Osteocyte (in vitro differentiated cells): ENCODE results near the gene SLC35G6. TPM values are rescaled to one million over a fixed set of nuclear protein-coding genes. Genes with fewer than 3 reads are reported as not detected.

Experiments used
- DNase-seq: peaks from one replicate; pipeline ENCODE4 v3.0.0; 2021; ENCODE audit warnings: mixed read lengths; ENCODE audit not compliant: unreplicated experiment; ENCODE audit errors: extremely low spot score
- H3K27ac Mint-ChIP-seq: one replicate; pipeline ENCODE4 v1.8.0; 2021; ENCODE audit warnings: mild to moderate bottlenecking, mixed read lengths; ENCODE audit not compliant: unreplicated experiment
- H3K27me3 Mint-ChIP-seq: one replicate; pipeline ENCODE4 v1.8.0; 2021; ENCODE audit warnings: mixed read lengths; ENCODE audit not compliant: unreplicated experiment
- H3K36me3 Mint-ChIP-seq: one replicate; pipeline ENCODE4 v1.8.0; 2021; ENCODE audit warnings: mixed read lengths; ENCODE audit not compliant: unreplicated experiment
- H3K4me1 Mint-ChIP-seq: one replicate; pipeline ENCODE4 v1.8.0; 2021; ENCODE audit warnings: mixed read lengths; ENCODE audit not compliant: unreplicated experiment
- H3K4me3 Mint-ChIP-seq: one replicate; pipeline ENCODE4 v1.8.0; 2021; ENCODE audit warnings: mild to moderate bottlenecking, moderate library complexity, mixed read lengths; ENCODE audit not compliant: unreplicated experiment
- H3K9me3 Mint-ChIP-seq: one replicate; pipeline ENCODE4 v1.8.0; 2021; ENCODE audit warnings: mixed read lengths; ENCODE audit not compliant: unreplicated experiment
- CTCF ChIP-seq: fragments of 200-600 bp; sonication (generic); IDR thresholded peaks from 2 replicates; pipeline ENCODE4 v1.5.0; 2021; ENCODE audit warnings: antibody characterized with exemption, mild to moderate bottlenecking, moderate library complexity
- total RNA-seq: library from RNA; stranded (reverse); gene quantifications from 2 replicates; pipeline ENCODE4 v1.2.1, GENCODE V29; 2021

SLC35G6 gene
- total RNA-seq, 1 donor from 2014 or later = not detected

DNA sequence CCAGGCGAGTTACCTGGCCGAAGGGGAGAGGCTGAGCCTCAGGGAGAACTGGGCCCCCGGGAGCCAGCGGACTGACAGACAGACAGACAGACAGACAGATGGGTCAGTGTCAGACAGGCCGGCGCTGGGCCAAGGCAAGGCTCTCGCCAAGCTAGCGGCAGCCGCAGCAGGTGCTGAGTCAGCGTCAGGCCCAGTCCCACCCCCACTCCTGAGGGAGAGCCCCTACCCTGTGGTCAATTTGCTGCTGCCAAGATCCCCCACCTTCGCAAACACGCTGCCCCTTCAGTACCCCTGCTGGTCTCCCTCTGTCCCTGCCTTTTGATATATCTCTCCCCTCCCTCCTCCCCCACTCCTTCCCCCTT lies 40.4 kb upstream of the SLC35G6 start:
- no peak for DNase-seq
- no peak for TF ChIP-seq CTCF
- Mint-ChIP-seq H3K4me1 (peaks cover 53% of the 10 kb centered on the region), H3K36me3 (peaks cover 2% of the 10 kb centered on the region), H3K4me3 (peak overlapping the region; percentile 79), H3K27me3 (peaks cover 41% of the 10 kb centered on the region), H3K9me3 (no peaks in the 10 kb centered on the region), H3K27ac (no peak overlapping the region)

- Mint-ChIP-seq H3K9me3 (no peaks in the 10 kb centered on the region), H3K4me1 (peaks cover 49% of the 10 kb centered on the region), H3K36me3 (peaks cover 2% of the 10 kb centered on the region), H3K4me3 (no peak overlapping the region), H3K27me3 (peaks cover 44% of the 10 kb centered on the region), H3K27ac (no peak overlapping the region)
- no peak for DNase-seq
- TF ChIP-seq CTCF = no peak
Measured at GRCh38 chr17:7441266-7441665, 40.0 kb upstream of the SLC35G6 start.

DNA sequence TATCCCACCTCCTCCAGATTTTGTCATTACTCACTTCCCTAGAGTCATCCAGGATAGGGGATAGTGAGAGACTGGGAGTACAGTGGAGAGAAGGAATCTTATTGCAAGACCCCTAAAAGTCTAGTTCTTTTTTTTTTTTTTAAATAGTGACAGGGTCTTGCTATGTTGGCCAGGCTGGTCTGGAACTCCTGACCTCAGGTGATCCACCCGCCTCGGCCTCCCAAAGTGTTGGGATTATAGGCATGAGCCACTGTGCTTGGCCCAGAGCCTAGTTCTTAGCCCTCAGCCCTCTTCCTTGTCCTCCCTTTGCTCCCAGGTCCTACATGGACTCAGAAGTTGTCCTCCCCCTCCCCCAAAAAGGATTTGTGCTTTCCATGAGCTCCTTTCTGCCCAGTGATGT lies 39.1 kb upstream of the SLC35G6 start:
- TF ChIP-seq CTCF = no peak
- Mint-ChIP-seq H3K9me3 (no peaks in the 10 kb centered on the region), H3K27ac (no peak overlapping the region), H3K4me1 (peaks cover 43% of the 10 kb centered on the region), H3K27me3 (peaks cover 45% of the 10 kb centered on the region), H3K4me3 (no peak overlapping the region), H3K36me3 (peaks cover 2% of the 10 kb centered on the region)
- no peak for DNase-seq

DNA sequence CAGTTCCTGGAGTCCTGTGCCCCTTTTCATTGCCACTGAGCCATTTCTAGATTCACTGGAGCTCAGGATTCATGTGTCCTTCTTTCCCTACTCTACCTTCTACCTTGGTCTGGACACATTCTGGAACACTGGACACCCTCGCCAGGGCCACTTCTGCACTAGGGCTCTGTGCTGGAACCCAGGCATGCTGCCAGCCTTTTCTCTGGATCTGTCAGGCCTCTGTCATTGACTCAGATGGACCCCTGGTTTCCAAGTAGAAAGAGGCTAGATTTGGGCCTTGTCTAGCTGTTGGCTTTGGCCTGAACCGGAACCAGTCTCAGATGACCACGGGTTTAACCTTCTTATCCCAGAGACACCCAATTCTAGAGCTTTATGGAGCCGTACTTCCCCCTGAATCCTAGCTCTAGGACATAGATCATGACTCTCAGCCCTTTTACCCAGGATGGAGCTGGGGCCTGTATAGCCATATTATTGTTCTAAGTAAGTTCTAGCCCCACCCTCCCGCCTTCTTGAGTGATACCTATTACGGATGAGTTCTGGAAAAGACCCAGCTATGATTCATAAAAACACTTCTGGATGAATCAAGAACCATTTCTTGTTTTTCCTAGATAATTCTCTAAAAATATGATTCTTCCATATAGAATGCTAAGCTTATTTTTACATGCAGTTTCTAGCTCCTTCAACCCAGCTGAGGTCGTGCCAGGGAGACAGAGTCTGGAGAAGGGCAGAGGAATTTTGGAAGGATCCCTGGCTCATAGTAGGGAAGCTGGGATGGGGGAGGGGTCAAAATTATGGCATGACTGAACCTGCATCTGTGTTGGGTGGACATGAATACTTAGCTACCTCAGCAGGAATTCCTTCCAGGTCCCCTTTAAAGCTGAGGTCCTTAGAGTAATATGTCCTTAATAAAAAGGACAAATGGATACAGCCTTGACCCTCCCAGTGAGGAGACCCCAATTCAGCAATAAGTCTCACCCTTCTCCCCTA lies 37.5 kb upstream of the SLC35G6 start:
- Mint-ChIP-seq H3K4me1 (peaks cover 28% of the 10 kb centered on the region), H3K4me3 (no peak overlapping the region), H3K9me3 (no peaks in the 10 kb centered on the region), H3K27me3 (peaks cover 42% of the 10 kb centered on the region), H3K27ac (no peak overlapping the region), H3K36me3 (no peaks in the 10 kb centered on the region)
- TF ChIP-seq CTCF = no peak
- DNase-seq = no peak
